ENCODE measurements around the gene SLC49A4. TPM values are rescaled to one million over a fixed set of nuclear protein-coding genes. Genes with fewer than 3 reads are reported as not detected.

The SLC49A4 gene
- total RNA-seq, 2 experiments from 2014 or later, result 1.3 to 1.5 TPM

DNA sequence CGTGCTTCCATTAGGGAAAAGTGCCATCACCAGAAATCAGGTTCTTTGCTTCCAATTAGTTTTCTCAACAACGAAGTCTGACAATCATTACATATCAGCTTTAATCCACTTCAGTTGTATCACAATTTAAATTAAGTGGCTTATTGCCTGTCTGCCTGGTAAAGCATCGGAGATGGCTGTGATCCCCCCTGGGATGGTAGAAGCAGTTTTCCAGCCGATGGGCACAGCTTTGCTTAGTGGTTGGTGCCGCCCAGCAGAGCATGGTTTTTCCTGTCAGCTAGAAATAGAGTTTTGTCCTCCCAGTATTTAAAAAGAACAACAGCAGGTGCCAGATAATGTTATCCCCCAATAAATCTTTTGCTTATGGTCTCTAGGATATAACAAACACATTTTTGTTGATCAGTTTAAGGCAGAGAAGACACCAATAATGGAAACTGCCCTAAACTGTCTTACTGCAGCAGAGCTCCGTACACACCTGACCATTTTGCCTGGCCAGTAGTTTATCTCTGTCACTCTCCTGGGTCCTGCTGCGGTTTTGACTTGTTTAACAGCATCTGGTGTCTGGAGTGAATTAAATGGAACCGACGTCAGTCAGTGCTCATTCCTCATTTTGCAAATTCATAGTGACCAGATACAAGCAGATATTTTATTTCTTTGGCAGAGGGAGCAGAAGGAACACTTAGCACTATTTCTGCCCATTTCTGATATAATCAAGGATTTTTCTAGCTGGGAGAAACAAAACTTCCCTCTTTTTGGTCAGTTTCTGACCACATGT, 79.1 kb downstream of the SLC49A4 start:
- H3K4me1 Mint-ChIP-seq (ENCODE audit: low read depth), result peaks cover 17% of the 10 kb centered on the region
- H3K27ac Mint-ChIP-seq, result no peak overlapping the region
- peaks cover 8% of the 10 kb centered on the region for H3K36me3 Mint-ChIP-seq (ENCODE audit: low read depth)
- ChIA-PET POLR2A (no interaction called here), CTCF (interaction anchor here (1.1 kb wide), 1 partner anchor 153 kb away, joined by 3 read pairs; the partner anchor contains the start of gene SEMA5B)
- H3K9me3 Mint-ChIP-seq (ENCODE audit: insufficient read depth), result peaks cover 3% of the 10 kb centered on the region
- no peak overlapping the region for H3K4me3 Mint-ChIP-seq
- DNase-seq, result no peak
- no peak for ATAC-seq
- no peaks in the 10 kb centered on the region for H3K27me3 Mint-ChIP-seq (ENCODE audit: low read depth)

DNA sequence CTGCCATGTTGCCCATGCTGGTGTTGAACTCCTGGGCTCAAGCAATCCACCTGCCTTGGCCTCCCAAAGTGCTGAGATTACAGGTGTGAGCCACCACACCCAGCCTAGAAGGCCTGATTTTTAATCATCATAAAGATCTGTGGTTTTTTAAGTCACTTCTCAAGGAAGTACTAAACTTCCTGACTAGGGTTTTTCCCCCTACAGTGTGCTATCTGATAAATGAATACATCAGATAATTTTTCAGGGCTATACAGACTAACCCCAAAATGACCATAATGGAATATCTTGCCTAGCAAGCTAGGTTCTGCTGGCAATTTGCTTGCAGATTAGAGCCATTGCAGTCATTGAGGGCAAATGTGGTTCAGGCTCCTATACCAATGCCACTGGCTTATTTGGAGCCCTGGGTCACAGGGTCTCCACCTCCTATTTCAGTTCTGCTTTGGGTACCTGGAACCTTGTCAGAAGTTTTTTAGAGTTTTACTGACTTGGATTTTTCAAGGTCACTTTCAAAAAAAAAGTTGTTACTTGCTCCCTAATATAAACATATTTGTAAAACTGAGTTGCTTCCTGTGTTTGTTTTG, 80.8 kb downstream of the SLC49A4 start:
- no peak for ATAC-seq
- Mint-ChIP-seq H3K27ac (no peak overlapping the region), H3K36me3 (ENCODE audit: low read depth) (peaks cover 8% of the 10 kb centered on the region), H3K27me3 (ENCODE audit: low read depth) (no peaks in the 10 kb centered on the region), H3K4me3 (no peak overlapping the region), H3K9me3 (ENCODE audit: insufficient read depth) (peaks cover 3% of the 10 kb centered on the region), H3K4me1 (ENCODE audit: low read depth) (peaks cover 17% of the 10 kb centered on the region)
- POLR2A ChIA-PET, result no interaction called here
- CTCF ChIA-PET, result no interaction called here
- no peak for DNase-seq

DNA sequence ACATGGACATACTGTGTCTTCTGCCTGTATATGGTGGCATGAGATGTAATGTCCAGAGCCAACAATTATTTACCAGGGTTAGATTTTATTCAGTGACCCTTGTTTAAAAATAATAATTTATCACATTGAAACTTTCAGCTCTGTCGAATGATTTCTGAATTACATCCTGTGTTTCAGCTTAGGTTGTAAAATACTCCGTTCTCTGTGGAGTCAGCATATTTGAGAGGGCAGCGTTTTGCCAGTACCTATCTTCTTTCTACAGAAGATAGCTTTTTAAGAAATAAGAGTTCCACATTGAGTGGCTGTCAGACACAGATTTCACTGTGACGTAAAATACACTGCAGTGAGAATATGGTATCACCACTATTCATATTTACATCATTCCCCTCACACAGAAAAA, 85.3 kb downstream of the SLC49A4 start:
- no peak overlapping the region for H3K27ac Mint-ChIP-seq
- no peak for DNase-seq
- peaks cover 13% of the 10 kb centered on the region for H3K4me1 Mint-ChIP-seq (ENCODE audit: low read depth)
- no peaks in the 10 kb centered on the region for H3K36me3 Mint-ChIP-seq (ENCODE audit: low read depth)
- ATAC-seq, result no peak
- no peaks in the 10 kb centered on the region for H3K9me3 Mint-ChIP-seq (ENCODE audit: insufficient read depth)
- H3K27me3 Mint-ChIP-seq (ENCODE audit: low read depth), result no peaks in the 10 kb centered on the region
- CTCF ChIA-PET, result no interaction called here
- H3K4me3 Mint-ChIP-seq, result no peak overlapping the region
- POLR2A ChIA-PET, result no interaction called here

DNA sequence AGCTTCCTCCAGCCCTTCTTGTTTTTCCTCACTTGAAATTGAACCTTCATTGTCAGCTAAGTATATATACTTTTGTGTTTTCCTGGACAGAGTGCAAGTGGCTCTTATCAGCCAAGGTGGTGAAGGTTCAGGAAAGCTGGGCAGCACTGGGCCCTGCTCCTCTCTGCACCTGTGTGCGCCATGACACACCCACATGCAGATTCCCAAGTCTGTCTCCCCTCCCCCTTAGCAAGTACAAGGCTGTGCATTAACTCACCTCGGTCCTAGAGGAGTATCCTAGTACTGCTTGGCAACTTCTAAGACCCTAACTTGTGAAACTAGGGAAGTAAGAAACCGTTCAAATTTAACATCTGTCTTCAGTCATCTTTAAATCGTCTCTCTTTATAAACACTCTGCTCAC, 85.8 kb downstream of the SLC49A4 start:
- DNase-seq, result no peak
- ChIA-PET POLR2A (no interaction called here), CTCF (no interaction called here)
- no peak for ATAC-seq
- Mint-ChIP-seq H3K27me3 (ENCODE audit: low read depth) (no peaks in the 10 kb centered on the region), H3K36me3 (ENCODE audit: low read depth) (no peaks in the 10 kb centered on the region), H3K27ac (no peak overlapping the region), H3K9me3 (ENCODE audit: insufficient read depth) (no peaks in the 10 kb centered on the region), H3K4me1 (ENCODE audit: low read depth) (peaks cover 8% of the 10 kb centered on the region), H3K4me3 (no peak overlapping the region)

DNA sequence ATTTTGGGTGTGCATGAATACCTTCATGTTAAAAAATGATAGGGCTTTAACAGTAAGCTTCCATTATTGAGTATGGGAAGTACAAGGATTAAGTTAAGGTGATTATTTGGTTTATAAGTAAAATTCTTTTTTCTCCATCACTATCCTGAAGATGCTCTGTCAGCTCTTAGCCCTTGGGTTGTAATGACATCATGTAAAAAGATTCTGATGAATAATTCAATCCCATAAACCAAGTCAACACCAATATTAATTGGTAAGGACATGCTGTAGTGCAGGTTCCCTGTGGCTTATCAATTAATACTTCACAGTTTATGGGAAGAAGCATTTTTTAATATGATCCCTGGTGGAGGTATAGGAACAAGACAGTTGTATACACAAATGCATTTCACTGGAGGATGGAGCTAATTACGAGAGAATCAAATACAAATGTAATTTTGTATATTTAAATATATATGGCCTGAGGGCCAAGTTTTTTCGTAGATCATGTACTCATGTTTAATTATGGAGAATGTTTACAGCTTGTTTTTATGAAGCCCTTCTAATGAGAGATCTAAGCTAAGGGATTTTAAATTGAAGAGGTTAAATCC, 87.6 kb downstream of the SLC49A4 start:
- no peaks in the 10 kb centered on the region for H3K36me3 Mint-ChIP-seq (ENCODE audit: low read depth)
- no peaks in the 10 kb centered on the region for H3K9me3 Mint-ChIP-seq (ENCODE audit: insufficient read depth)
- ChIA-PET CTCF (interaction anchor here (0.9 to 1.3 kb wide), 2 partner anchors 24 to 127 kb away, joined by 3 to 4 read pairs; no protein-coding TSS in a partner anchor), POLR2A (interaction anchor here (0.9 kb wide), 1 partner anchor 12 kb away, joined by 3 read pairs; no protein-coding TSS in a partner anchor)
- no peak for ATAC-seq
- H3K27ac Mint-ChIP-seq, result no peak overlapping the region
- DNase-seq, result no peak
- peaks cover 2% of the 10 kb centered on the region for H3K4me1 Mint-ChIP-seq (ENCODE audit: low read depth)
- no peaks in the 10 kb centered on the region for H3K27me3 Mint-ChIP-seq (ENCODE audit: low read depth)
- H3K4me3 Mint-ChIP-seq, result no peak overlapping the region

DNA sequence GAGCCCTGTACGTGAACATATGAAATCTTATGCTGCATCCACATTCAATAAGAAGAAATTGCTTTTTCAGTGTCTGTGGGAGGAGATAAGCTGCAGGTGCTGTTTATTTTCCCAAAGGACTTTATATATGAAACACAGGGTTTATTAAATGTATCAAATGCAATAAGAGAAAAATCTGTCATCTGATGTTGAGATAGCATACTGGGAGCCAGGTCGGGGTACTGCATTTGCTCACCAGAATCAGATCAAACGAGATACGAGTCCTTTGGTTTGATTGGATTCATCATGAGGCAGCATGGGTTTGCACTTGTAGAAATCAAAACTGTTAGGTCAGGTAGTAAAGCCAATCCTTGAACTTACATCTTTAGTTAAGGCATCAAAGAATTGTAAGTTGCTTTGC, 91.4 kb downstream of the SLC49A4 start:
- Mint-ChIP-seq H3K4me3 (no peak overlapping the region), H3K36me3 (ENCODE audit: low read depth) (no peaks in the 10 kb centered on the region), H3K27me3 (ENCODE audit: low read depth) (no peaks in the 10 kb centered on the region), H3K9me3 (ENCODE audit: insufficient read depth) (no peaks in the 10 kb centered on the region), H3K4me1 (ENCODE audit: low read depth) (peaks cover 19% of the 10 kb centered on the region), H3K27ac (no peak overlapping the region)
- ATAC-seq (no peak), DNase-seq (no peak)
- ChIA-PET CTCF (interaction anchor here (1.0 kb wide), 1 partner anchor 416 kb away, joined by 3 read pairs; no protein-coding TSS in a partner anchor), POLR2A (no interaction called here)

DNA sequence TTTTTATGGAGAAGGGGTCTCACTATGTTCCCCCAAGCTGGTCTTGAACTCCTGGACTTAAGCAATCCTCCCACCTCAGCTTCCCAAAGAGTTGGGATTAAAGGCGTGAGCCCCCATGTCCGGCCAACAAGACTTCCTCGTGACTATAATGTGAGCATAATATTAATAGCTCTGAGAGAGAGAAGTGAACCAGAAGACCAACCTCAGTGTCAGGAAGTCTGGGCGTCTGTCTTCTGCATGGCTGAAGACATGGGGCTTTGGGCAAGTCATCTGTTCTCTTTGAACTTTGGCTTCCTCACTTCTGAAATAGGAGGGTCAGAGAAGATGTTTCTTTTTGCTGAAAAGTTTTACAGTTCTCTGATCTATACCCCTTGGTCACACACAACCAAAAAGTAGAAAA, 92.1 kb downstream of the SLC49A4 start:
- POLR2A ChIA-PET, result no interaction called here
- DNase-seq, result no peak
- CTCF ChIA-PET, result interaction anchor here (1.0 kb wide), 1 partner anchor 416 kb away, joined by 3 read pairs; no protein-coding TSS in a partner anchor
- H3K9me3 Mint-ChIP-seq (ENCODE audit: insufficient read depth), result no peaks in the 10 kb centered on the region
- H3K36me3 Mint-ChIP-seq (ENCODE audit: low read depth), result no peaks in the 10 kb centered on the region
- no peak overlapping the region for H3K4me3 Mint-ChIP-seq
- peaks cover 20% of the 10 kb centered on the region for H3K4me1 Mint-ChIP-seq (ENCODE audit: low read depth)
- H3K27me3 Mint-ChIP-seq (ENCODE audit: low read depth), result no peaks in the 10 kb centered on the region
- no peak for ATAC-seq
- H3K27ac Mint-ChIP-seq, result no peak overlapping the region

DNA sequence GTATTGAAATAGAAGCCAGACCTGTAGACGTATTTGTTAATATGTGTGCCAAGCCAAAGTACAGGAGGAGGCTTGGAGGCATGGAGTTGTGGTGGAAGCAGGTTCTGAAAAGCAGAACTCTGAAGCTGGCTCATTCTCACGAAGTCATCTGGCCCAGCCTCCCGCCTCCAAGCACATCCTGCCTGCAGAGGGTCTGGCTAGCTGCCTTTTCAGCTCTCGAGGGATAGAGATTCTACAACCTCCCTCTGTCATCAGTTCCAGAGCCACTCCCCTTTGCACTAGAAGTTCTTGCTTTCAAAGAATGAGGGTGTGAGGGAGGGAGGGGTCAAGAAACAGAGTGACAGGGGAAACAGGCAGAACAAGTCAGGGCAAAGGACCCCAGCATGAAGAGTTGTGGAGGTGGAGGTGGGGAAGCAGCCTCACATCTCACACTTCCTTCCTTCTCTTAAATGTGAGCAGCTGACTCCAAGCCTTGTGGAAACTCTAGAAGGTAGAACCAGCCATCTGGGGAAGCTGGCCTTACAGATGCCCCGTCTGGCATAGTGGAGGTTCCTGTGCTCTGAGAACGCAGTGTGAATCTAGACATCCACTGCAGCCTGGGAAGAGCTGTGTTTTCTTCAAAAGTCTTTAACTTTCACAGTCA, 95.3 kb downstream of the SLC49A4 start:
- ATAC-seq (peak; percentile 68), DNase-seq (peak; percentile 61)
- no peaks in the 10 kb centered on the region for H3K9me3 Mint-ChIP-seq (ENCODE audit: insufficient read depth)
- ChIA-PET CTCF (interaction anchor here (1.1 kb wide), 1 partner anchor 138 kb away, joined by 5 read pairs; no protein-coding TSS in a partner anchor), POLR2A (interaction anchor here (1.2 kb wide), 1 partner anchor 312 kb away, joined by 3 read pairs; the partner anchor contains the start of gene SEC22A)
- H3K4me1 Mint-ChIP-seq (ENCODE audit: low read depth), result peaks cover 41% of the 10 kb centered on the region
- no peaks in the 10 kb centered on the region for H3K36me3 Mint-ChIP-seq (ENCODE audit: low read depth)
- peaks cover 4% of the 10 kb centered on the region for H3K27me3 Mint-ChIP-seq (ENCODE audit: low read depth)
- peak overlapping the region; percentile 1 for H3K27ac Mint-ChIP-seq
- no peak overlapping the region for H3K4me3 Mint-ChIP-seq

DNA sequence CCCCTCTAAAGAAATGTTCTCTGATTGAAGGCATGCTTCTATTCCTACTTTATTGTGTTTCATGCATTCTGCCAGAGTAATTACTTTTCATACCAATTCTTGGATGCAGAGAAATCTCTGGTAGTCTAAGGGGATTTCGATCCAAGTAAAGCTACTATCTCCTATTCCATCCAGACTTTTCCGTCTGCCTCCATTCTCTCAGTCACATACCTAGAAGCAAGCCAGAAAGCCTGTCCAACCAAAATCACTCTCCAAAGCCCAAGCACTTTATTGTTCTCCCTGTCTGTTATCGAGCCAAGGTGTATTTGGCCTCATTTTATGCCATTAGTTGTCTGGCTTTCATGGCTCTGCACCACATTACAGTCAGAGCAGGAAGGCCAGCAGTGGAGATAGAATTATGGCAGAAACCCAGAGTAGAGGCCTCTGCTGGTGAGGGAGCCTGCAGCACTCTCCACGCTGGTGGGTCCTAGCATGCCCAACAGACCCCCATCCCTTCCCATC, 95.9 kb downstream of the SLC49A4 start:
- ATAC-seq (no peak), DNase-seq (no peak)
- Mint-ChIP-seq H3K36me3 (ENCODE audit: low read depth) (no peaks in the 10 kb centered on the region), H3K4me1 (ENCODE audit: low read depth) (peaks cover 41% of the 10 kb centered on the region), H3K27me3 (ENCODE audit: low read depth) (peaks cover 8% of the 10 kb centered on the region), H3K4me3 (no peak overlapping the region), H3K9me3 (ENCODE audit: insufficient read depth) (no peaks in the 10 kb centered on the region), H3K27ac (peak overlapping the region; percentile 1)
- ChIA-PET POLR2A (interaction anchor here (1.2 kb wide), 1 partner anchor 311 kb away, joined by 3 read pairs; the partner anchor contains the start of gene SEC22A), CTCF (interaction anchor here (1.1 kb wide), 1 partner anchor 138 kb away, joined by 5 read pairs; no protein-coding TSS in a partner anchor)

DNA sequence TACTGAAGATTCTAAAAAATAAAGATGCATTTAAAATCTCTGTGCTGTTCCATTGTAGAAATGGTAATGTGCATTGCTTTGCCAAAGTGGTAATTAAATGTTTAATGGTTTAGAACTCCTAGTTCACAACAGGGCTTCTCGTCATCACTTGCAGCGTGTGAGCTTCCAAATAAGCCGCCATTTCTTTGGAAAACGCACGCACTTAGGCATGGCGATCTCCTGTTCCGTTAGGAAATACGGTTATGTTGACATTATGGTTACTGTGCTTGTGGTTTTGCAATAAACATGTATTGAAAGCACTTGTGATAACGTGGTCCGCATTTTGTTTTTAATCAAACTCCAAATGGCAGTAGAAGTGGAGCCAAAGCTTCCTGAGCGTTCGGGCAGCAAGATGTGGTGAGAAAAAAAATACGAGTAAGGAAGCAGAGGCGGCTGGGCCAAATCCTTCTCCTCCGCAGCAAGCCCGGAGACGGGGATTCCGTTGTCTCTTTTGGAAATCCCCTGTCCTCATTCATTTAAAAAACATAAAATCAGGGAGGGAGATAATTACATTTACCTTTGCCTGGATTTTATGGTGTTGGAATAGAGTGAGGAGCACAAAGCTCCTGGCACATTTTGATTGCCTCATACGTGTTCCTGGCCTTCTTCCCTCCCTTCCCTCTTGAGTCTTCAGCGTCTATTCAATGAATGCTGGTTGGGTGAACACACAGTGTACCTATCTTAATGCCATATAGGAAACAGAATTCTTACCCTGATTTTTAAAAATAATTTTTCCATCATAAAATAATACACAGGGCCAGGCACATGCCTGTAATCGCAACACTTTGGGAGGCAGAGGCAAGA, 97.5 kb downstream of the SLC49A4 start:
- CTCF ChIA-PET, result no interaction called here
- POLR2A ChIA-PET, result no interaction called here
- no peak overlapping the region for H3K4me3 Mint-ChIP-seq
- H3K4me1 Mint-ChIP-seq (ENCODE audit: low read depth), result peaks cover 39% of the 10 kb centered on the region
- ATAC-seq (no peak), DNase-seq (no peak)
- H3K27ac Mint-ChIP-seq, result no peak overlapping the region
- no peaks in the 10 kb centered on the region for H3K36me3 Mint-ChIP-seq (ENCODE audit: low read depth)
- H3K27me3 Mint-ChIP-seq (ENCODE audit: low read depth), result peaks cover 18% of the 10 kb centered on the region
- no peaks in the 10 kb centered on the region for H3K9me3 Mint-ChIP-seq (ENCODE audit: insufficient read depth)

DNA sequence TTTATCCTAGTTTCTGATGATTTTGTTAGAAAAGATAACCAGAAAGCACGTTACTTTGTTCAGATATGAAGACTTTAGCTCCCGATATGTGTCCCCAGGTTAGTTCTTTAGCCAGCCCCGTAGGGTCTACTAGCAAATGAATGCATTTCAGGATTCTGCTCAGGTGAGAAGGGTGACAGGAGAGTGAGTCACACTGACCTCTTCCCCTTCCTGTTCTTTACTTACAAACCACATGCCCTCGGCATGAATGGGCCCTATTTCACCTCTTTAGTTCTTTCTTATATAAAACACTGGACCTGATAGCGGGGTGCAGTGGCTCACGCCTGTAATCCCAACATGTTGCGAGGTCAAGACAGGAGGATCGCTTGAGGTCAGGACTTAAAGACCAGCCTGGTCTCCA, 98.4 kb downstream of the SLC49A4 start:
- peak; percentile 41 for DNase-seq
- Mint-ChIP-seq H3K27ac (peak overlapping the region; percentile 23), H3K4me3 (no peak overlapping the region), H3K9me3 (ENCODE audit: insufficient read depth) (no peaks in the 10 kb centered on the region), H3K4me1 (ENCODE audit: low read depth) (peaks cover 39% of the 10 kb centered on the region), H3K27me3 (ENCODE audit: low read depth) (peaks cover 18% of the 10 kb centered on the region), H3K36me3 (ENCODE audit: low read depth) (no peaks in the 10 kb centered on the region)
- POLR2A ChIA-PET, result no interaction called here
- peak; percentile 82 for ATAC-seq
- CTCF ChIA-PET, result no interaction called here

Measured in activated CD8-positive, alpha-beta T cell treated with anti-CD3 and anti-CD28 coated beads, Interleukin-2, amount 10 ng/mL, durations not matched to agents 7 days and 5 days (primary cell).